Liver (tissue), 9 donors: Measurements from ENCODE around the gene TMPRSS13. TPM values are rescaled to one million over a fixed set of nuclear protein-coding genes. Genes with fewer than 3 reads are reported as not detected.

Experiments used
- DNase-seq: peaks from one replicate; pipeline ENCODE4 v3.0.0-alpha.2; 2017; ENCODE audit warnings: low spot score
- H3K27ac ChIP-seq, 2 donors: one replicate each; pipeline ENCODE4 v1.7.0; 2013; ENCODE audit warnings: inconsistent platforms in 2 of 2, low read length in 2 of 2, control low read depth in 1 of 2, low read depth in 1 of 2, mild to moderate bottlenecking in 1 of 2
- H3K27me3 ChIP-seq, 4 donors: one replicate each; pipeline versions ENCODE4 v1.6.1 to v1.7.0; 2013; ENCODE audit warnings: low read length in 3 of 4, inconsistent platforms in 1 of 4, mild to moderate bottlenecking in 1 of 4, moderate library complexity in 1 of 4; ENCODE audit not compliant: control insufficient read depth in 4 of 4, insufficient read depth in 4 of 4
- H3K36me3 ChIP-seq, 4 donors: one replicate each; pipeline versions ENCODE4 v1.6.1 to v1.7.0; 2013; ENCODE audit warnings: low read length in 3 of 4, mild to moderate bottlenecking in 3 of 4, low read depth in 1 of 4, moderate library complexity in 1 of 4; ENCODE audit not compliant: control insufficient read depth in 4 of 4, insufficient read depth in 3 of 4
- H3K4me1 ChIP-seq, 4 donors: one replicate each; pipeline versions ENCODE4 v1.6.1 to v1.7.0; 2013; ENCODE audit warnings: low read length in 3 of 4, mild to moderate bottlenecking in 3 of 4, moderate library complexity in 1 of 4; ENCODE audit not compliant: control insufficient read depth in 4 of 4, insufficient read depth in 4 of 4
- H3K4me3 ChIP-seq, 3 donors: one replicate each; pipeline versions ENCODE4 v1.6.1 to v1.7.0; 2013; ENCODE audit warnings: low read length in 3 of 3, control low read depth in 1 of 3, low read depth in 1 of 3, mild to moderate bottlenecking in 1 of 3
- H3K9ac ChIP-seq, 2 donors: one replicate each; pipeline ENCODE4 v1.7.0; 2013; ENCODE audit warnings: low read length in 2 of 2, mild to moderate bottlenecking in 2 of 2, moderate library complexity in 2 of 2, control low read depth in 1 of 2, low read depth in 1 of 2
- H3K9me3 ChIP-seq, 4 donors: one replicate each; pipeline versions ENCODE4 v1.6.1 to v1.7.0; 2013; ENCODE audit warnings: low read length in 3 of 4; ENCODE audit not compliant: control insufficient read depth in 4 of 4
- CTCF ChIP-seq: fragments of 150-350 bp; IDR thresholded peaks from 2 replicates; pipeline ENCODE4 v1.5.1; 2017; ENCODE audit warnings: improper control_type of control experiment, low read depth, low read length; ENCODE audit not compliant: missing input control
- FOXA1 ChIP-seq: IDR thresholded peaks from 2 replicates; pipeline ENCODE4 v1.6.1; 2016; ENCODE audit warnings: antibody characterized with exemption
- FOXA2 ChIP-seq: IDR thresholded peaks from 2 replicates; pipeline ENCODE4 v1.6.1; 2016; ENCODE audit warnings: antibody characterized with exemption
- GABPA ChIP-seq, 2 donors: IDR thresholded peaks in 1 of 2; conservative IDR thresholded peaks in 1 of 2; 2 replicates each; pipeline ENCODE4 v1.6.1; 2016; ENCODE audit warnings: antibody characterized with exemption in 2 of 2, mild to moderate bottlenecking in 1 of 2, moderate library complexity in 1 of 2
- HNF4A ChIP-seq, 2 donors: conservative IDR thresholded peaks; 2 replicates each; pipeline ENCODE4 v1.6.1; 2016; ENCODE audit warnings: antibody characterized with exemption in 2 of 2, mild to moderate bottlenecking in 2 of 2
- HNF4G ChIP-seq: IDR thresholded peaks from 2 replicates; pipeline ENCODE4 v1.6.1; 2016; ENCODE audit warnings: antibody characterized with exemption
- JUND ChIP-seq, 2 donors: IDR thresholded peaks; 2 replicates each; pipeline ENCODE4 v1.6.1; 2016; ENCODE audit warnings: antibody characterized with exemption in 2 of 2
- MAX ChIP-seq: IDR thresholded peaks from 2 replicates; pipeline ENCODE4 v1.6.1; 2016; ENCODE audit warnings: antibody characterized with exemption
- NR2F2 ChIP-seq: IDR thresholded peaks from 2 replicates; pipeline ENCODE4 v1.6.1; 2016; ENCODE audit warnings: antibody characterized with exemption
- RAD21 ChIP-seq, 2 donors: IDR thresholded peaks; 2 replicates each; pipeline ENCODE4 v1.6.1; 2016; ENCODE audit warnings: antibody characterized with exemption in 2 of 2, mild to moderate bottlenecking in 2 of 2
- REST ChIP-seq: IDR thresholded peaks from 2 replicates; pipeline ENCODE4 v1.6.1; 2016; ENCODE audit warnings: antibody characterized with exemption, mild to moderate bottlenecking
- RXRA ChIP-seq, 2 donors: IDR thresholded peaks; 2 replicates each; pipeline ENCODE4 v1.6.1; 2017 to 2018; ENCODE audit warnings: antibody characterized with exemption in 2 of 2, mild to moderate bottlenecking in 1 of 2
- SP1 ChIP-seq: IDR thresholded peaks from 2 replicates; pipeline ENCODE4 v1.6.1; 2018; ENCODE audit warnings: antibody characterized with exemption, mild to moderate bottlenecking
- TAF1 ChIP-seq: conservative IDR thresholded peaks from 2 replicates; pipeline ENCODE4 v1.6.1; 2016; ENCODE audit warnings: antibody characterized with exemption, mild to moderate bottlenecking
- YY1 ChIP-seq: IDR thresholded peaks from 2 replicates; pipeline ENCODE4 v1.6.1; 2016; ENCODE audit warnings: antibody characterized with exemption, mild to moderate bottlenecking
- ZBTB33 ChIP-seq: IDR thresholded peaks from 2 replicates; pipeline ENCODE4 v1.6.1; 2016; ENCODE audit warnings: antibody characterized with exemption
- WGBS: extraction: QIAGEN DNeasy Blood & Tissue Kit; methylation state at CpG from one replicate; pipeline ENCODE4 v1.1.7; 2013; 5-methylcytosine and 5-hydroxymethylcytosine counted together
- polyA plus RNA-seq, 2 donors: library from polyadenylated mRNA; stranded (reverse) in 1 of 2; unstranded in 1 of 2; fragments of 200-250 nt in 1 of 2; fragments of >200 nt in 1 of 2; fragmentation: Nextera tagmentation in 1 of 2; extraction: Ambion mirVana in 1 of 2; gene quantifications; one replicate each; pipeline versions ENCODE4 v1.2.1 to v1.2.3, GENCODE V29; 2013 to 2015
- total RNA-seq, 2 donors: library from RNA; depleted of rRNA; stranded (reverse); fragments of >200 nt; gene quantifications; one replicate each; pipeline ENCODE4 v1.2.3, GENCODE V29; 2014
- donor health status: healthy.
- donor health status: healthy.
- donor health status: healthy.
- donor health status: healthy.
- donor health status: healthy.

Gene TMPRSS13
- total and polyA plus RNA-seq, 4 donors, result 0.11 to 0.93 (median 0.24) TPM

- TF ChIP-seq NR2F2 (no peak), MAX (no peak)
These were observed 52.0 kb downstream of the TMPRSS13 start (continued) for GRCh38 chr11:117877120-117877784.

- Histone ChIP-seq H3K27ac (peak within 1 kb of the TSS; percentile 61 to 77), H3K4me3 (peak within 1 kb of the TSS in 2 of 3 donors; percentile 43 to 44), H3K27me3 (peaks cover 0 to 16% (median 1%) of the 10 kb centered on the region in 4 donors), H3K4me1 (peaks cover 0 to 15% (median 8%) of the 10 kb centered on the region in 4 donors), H3K36me3 (no peaks in the 10 kb centered on the region), H3K9ac (peak within 1 kb of the TSS in 1 of 2 donors; percentile 22), H3K9me3 (no peaks in the 10 kb centered on the region)
- WGBS, result 2% methylated on average over 63 of the region's 63 CpGs
- TF ChIP-seq HNF4G (no peak), TAF1 (no peak), SP1 (no peak), NR2F2 (no peak), FOXA1 (no peak), GABPA (IDR thresholded peaks at IDR 0.05 in 1 of 2, conservative IDR thresholded peaks at IDR 0.05 in 1 of 2) (no peak), REST (no peak), ZBTB33 (no peak), JUND (IDR thresholded peaks at IDR 0.05) (no peak), RAD21 (IDR thresholded peaks at IDR 0.05) (no peak)
- DNase-seq, result peak; percentile 39
These were observed 52.7 kb downstream of the TMPRSS13 start, which contains the start of gene FXYD6 for GRCh38 chr11:117876341-117877119. FXYD6 (minus strand) TSS chr11:117876658; CDS start chr11:117842776, 33,882 bp downstream.

- Histone ChIP-seq H3K9me3 (no peaks in the 10 kb centered on the region), H3K27ac (peak overlapping the region; percentile 59 to 61), H3K27me3 (peaks cover 0 to 16% (median 1%) of the 10 kb centered on the region in 4 donors), H3K9ac (peak overlapping the region in 1 of 2 donors; percentile 22), H3K4me3 (peak overlapping the region in 2 of 3 donors; percentile 43 to 44), H3K36me3 (no peaks in the 10 kb centered on the region), H3K4me1 (peaks cover 0 to 15% (median 8%) of the 10 kb centered on the region in 4 donors)
- peak; percentile 27 for DNase-seq
- 4% methylated on average over 9 of the region's 9 CpGs for WGBS
- no peak for TF ChIP-seq HNF4A (conservative IDR thresholded peaks at IDR 0.05)
- TF ChIP-seq RXRA (IDR thresholded peaks at IDR 0.05), result no peak
- TF ChIP-seq YY1, result no peak
- no peak for TF ChIP-seq GABPA (IDR thresholded peaks at IDR 0.05 in 1 of 2, conservative IDR thresholded peaks at IDR 0.05 in 1 of 2)
- no peak for TF ChIP-seq ZBTB33
- no peak for TF ChIP-seq MAX
- no peak for TF ChIP-seq CTCF
- no peak for TF ChIP-seq FOXA2
These were observed 53.2 kb downstream of the TMPRSS13 start for GRCh38 chr11:117876059-117876340.
